ENCODE data around the gene SUPT4H1.

Gene SUPT4H1

GRCh38 chr17:58357312-58358297, 5.6 kb upstream of the SUPT4H1 start:
- Histone ChIP-seq H3K27ac (no peak overlapping the region), H4K20me1 (no peaks in the 10 kb centered on the region), H3K27me3 (no peaks in the 10 kb centered on the region), H3K9ac (no peak overlapping the region), H3K4me3 (no peak overlapping the region), H3K9me3 (replicated peaks in 1 of 11) (no peaks in the 10 kb centered on the region), H3K4me1 (peaks cover 10 to 24% (median 21%) of the 10 kb centered on the region in 10 experiments), H3K36me3 (peaks cover 0 to 5% (median 0%) of the 10 kb centered on the region in 11 experiments; a peak in 2 of 22 replicates), H3K4me2 (no peak overlapping the region)
- TF ChIP-seq Cebpa-rat (IDR thresholded peaks at IDR 0.05), result no peak

- no peak for TF ChIP-seq Cebpa-rat (IDR thresholded peaks at IDR 0.05)
- Histone ChIP-seq H3K9ac (no peak overlapping the region), H3K4me1 (peaks cover 11 to 26% (median 22%) of the 10 kb centered on the region in 10 experiments), H3K4me3 (no peak overlapping the region), H3K27ac (no peak overlapping the region), H4K20me1 (peaks cover 0 to 6% (median 3%) of the 10 kb centered on the region in 11 experiments; a peak in 8 of 22 replicates), H3K36me3 (peaks cover 0 to 5% (median 0%) of the 10 kb centered on the region in 11 experiments; a peak in 3 of 22 replicates), H3K27me3 (no peaks in the 10 kb centered on the region), H3K9me3 (replicated peaks in 1 of 11) (no peaks in the 10 kb centered on the region), H3K4me2 (no peak overlapping the region)
Measured at GRCh38 chr17:58356231-58356630, 4.2 kb upstream of the SUPT4H1 start.

GRCh38 chr17:58354541-58355216, 2.7 kb upstream of the SUPT4H1 start:
- peaks cover 4 to 20% (median 13%) of the 10 kb centered on the region in 11 experiments for H3K36me3 ChIP-seq
- peaks cover 25 to 41% (median 36%) of the 10 kb centered on the region in 10 experiments for H3K4me1 ChIP-seq
- no peak overlapping the region for H3K4me3 ChIP-seq
- peaks cover 0 to 15% (median 7%) of the 10 kb centered on the region in 11 experiments; a peak in 10 of 22 replicates for H4K20me1 ChIP-seq
- H3K4me2 ChIP-seq, result peak overlapping the region in 6 of 11 experiments; percentile 12 to 97 (median 92); a peak in 10 of 22 replicates
- no peaks in the 10 kb centered on the region for H3K27me3 ChIP-seq
- no peaks in the 10 kb centered on the region for H3K9me3 ChIP-seq (replicated peaks in 1 of 11)
- H3K9ac ChIP-seq, result peak overlapping the region in 2 of 11 experiments; percentile 3 to 13; a peak in 2 of 22 replicates
- H3K27ac ChIP-seq, result peak overlapping the region in 2 of 11 experiments; percentile 4 to 94; a peak in 1 of 22 replicates
- TF ChIP-seq Cebpa-rat (IDR thresholded peaks at IDR 0.05), result no peak

DNA sequence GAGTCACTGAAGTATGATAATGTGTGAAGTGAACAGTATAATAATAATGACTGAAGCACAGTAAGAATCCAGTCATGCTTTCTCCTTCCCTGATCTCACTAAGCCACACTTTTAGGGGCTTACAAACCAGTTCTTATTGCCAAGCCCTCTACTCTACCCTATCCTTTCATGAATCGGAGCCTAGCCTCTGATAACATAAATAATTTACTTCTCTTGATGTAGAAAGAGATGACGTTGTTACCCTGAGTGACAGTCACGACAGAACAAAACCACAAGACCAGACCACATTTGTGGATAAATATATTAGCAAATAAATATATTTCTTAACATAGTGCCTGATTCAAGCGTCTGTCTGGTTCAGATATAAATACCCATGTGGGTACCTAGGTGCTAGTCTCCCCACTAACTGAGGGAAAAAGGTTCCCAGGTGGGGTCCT, 1.4 kb upstream of the SUPT4H1 start:
- Histone ChIP-seq H3K27ac (peak overlapping the region; percentile 82 to 94 (median 87); a peak in 18 of 22 replicates), H3K9ac (peak overlapping the region; percentile 84 to 95 (median 90); a peak in 20 of 22 replicates)

DNA sequence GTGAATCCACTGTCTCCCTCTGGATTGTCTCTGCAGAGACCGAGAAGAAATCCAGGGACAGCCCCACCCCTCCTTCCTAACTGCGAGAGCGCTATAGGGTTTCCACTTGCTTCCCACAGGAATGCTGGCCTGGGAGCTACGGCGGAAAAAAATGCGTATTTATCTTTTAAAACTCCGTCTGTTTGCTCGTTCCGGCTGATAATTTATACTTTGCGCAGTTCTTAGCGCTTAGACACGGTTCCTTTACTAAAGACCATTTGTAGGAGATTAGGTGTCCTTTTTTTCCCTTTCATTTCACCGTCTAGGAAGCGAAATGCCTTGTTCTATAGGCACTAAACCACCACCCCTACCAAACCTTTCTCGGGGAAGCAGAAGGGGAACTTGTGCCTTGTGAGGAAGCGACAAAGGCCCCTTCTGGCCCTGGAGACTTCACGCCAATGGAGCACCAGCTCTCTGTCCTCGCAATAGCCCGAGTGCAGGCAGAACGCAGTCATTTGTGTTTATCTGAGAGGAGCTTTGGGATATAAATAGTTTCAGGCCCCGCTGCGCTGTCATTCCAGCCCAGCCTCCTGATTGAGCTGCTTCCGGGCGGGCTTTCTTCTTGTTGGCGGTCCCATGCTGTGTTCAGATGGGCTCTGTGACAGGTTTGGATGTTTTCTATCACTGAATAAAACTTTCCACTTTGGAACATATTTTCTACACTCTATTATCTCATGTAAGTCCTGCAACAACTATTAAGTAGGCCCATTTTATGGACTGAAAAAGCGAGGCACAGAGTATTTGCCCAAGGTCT, 791 bp upstream of the SUPT4H1 start:
- Histone ChIP-seq H3K4me1 (peaks cover 43 to 59% (median 54%) of the 10 kb centered on the region in 10 experiments), H3K27me3 (no peaks in the 10 kb centered on the region), H3K9me3 (replicated peaks in 1 of 11) (no peaks in the 10 kb centered on the region), H3K36me3 (peaks cover 23 to 39% (median 32%) of the 10 kb centered on the region in 11 experiments), H4K20me1 (peaks cover 0 to 32% (median 17%) of the 10 kb centered on the region in 11 experiments; a peak in 13 of 22 replicates), H3K4me2 (peak overlapping the region; percentile 75 to 97 (median 90)), H3K9ac (peak overlapping the region; percentile 84 to 95 (median 90)), H3K27ac (peak overlapping the region; percentile 82 to 94 (median 87)), H3K4me3 (peak overlapping the region; percentile 70 to 95 (median 88))
- no peak for TF ChIP-seq Cebpa-rat (IDR thresholded peaks at IDR 0.05)

More for the DNA sequence above, 1.4 kb upstream of the SUPT4H1 start:
- TF ChIP-seq Cebpa-rat (IDR thresholded peaks at IDR 0.05), result no peak
- Histone ChIP-seq H3K36me3 (peaks cover 17 to 32% (median 26%) of the 10 kb centered on the region in 11 experiments), H3K9me3 (replicated peaks in 1 of 11) (no peaks in the 10 kb centered on the region), H3K4me3 (peak overlapping the region in 9 of 10 experiments; percentile 70 to 95 (median 89); a peak in 17 of 20 replicates), H3K4me1 (peaks cover 37 to 53% (median 48%) of the 10 kb centered on the region in 10 experiments), H3K27me3 (no peaks in the 10 kb centered on the region), H4K20me1 (peaks cover 0 to 25% (median 12%) of the 10 kb centered on the region in 11 experiments; a peak in 11 of 22 replicates), H3K4me2 (peak overlapping the region; percentile 75 to 97 (median 90))

DNA sequence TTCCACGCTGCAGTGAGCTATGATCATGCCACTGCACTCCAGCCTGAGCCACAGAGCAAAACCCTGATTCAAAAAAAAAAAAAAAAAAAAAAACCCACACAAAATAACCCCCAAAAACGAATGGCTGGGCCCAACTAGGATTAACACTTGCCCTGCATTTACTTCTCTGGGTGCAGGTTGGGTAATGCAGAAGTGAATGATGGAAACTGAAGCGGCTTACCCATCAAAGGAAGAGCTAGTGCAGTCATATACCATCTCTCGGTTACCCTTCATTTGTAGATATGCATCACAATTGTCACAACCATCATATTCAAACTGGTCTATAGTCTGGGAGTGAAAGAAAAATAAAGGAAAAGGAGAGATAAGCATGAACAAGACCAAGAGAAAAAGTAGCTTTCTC, 819 bp downstream of the SUPT4H1 start:
- Histone ChIP-seq H4K20me1 (peaks cover 0 to 48% (median 22%) of the 10 kb centered on the region in 11 experiments; a peak in 13 of 22 replicates), H3K9ac (peak overlapping the region; percentile 84 to 95 (median 90))

DNA sequence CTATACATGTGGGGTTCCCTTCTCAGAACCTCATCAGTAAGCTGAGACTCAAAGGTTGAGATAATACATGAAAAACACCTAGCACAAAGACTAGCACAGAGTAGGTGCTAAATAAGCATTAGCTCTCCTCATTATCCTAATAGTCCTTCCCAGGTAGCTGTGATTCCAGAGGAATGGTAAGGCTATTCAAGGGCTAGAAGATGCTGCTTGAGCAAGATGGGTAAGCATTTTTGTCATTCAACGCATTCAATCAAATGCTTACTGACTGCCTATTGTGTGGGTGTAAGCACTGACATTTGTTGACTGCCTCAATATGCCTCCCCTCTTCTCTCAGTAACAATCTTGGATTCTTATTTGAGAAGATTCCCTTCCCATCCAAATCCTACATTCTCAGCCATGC, 4.0 kb downstream of the SUPT4H1 start:
- TF ChIP-seq Cebpa-rat (IDR thresholded peaks at IDR 0.05), result no peak
- peak overlapping the region in 8 of 11 experiments; percentile 13 to 100 (median 50); a peak in 6 of 22 replicates for H3K9ac ChIP-seq
- no peaks in the 10 kb centered on the region for H3K9me3 ChIP-seq (replicated peaks in 1 of 11)
- peak overlapping the region; percentile 0 to 100 (median 98); a peak in 17 of 22 replicates for H3K4me2 ChIP-seq
- 0 out of 22 replicates have a peak overlapping the region, but pooled peaks of 3 of the 11 experiments have one; percentile 2 to 97 (median 29) for H3K27ac ChIP-seq
- peaks cover 0 to 57% (median 22%) of the 10 kb centered on the region in 11 experiments; a peak in 13 of 22 replicates for H4K20me1 ChIP-seq
- no peaks in the 10 kb centered on the region for H3K27me3 ChIP-seq
- peaks cover 82 to 88% (median 84%) of the 10 kb centered on the region in 10 experiments for H3K4me1 ChIP-seq
- H3K4me3 ChIP-seq, result no peak overlapping the region
- H3K36me3 ChIP-seq, result peaks cover 59 to 70% (median 64%) of the 10 kb centered on the region in 11 experiments

More for the DNA sequence above, 819 bp downstream of the SUPT4H1 start:
- no peak for TF ChIP-seq Cebpa-rat (IDR thresholded peaks at IDR 0.05)
- Histone ChIP-seq H3K9me3 (replicated peaks in 1 of 11) (no peaks in the 10 kb centered on the region), H3K27me3 (no peaks in the 10 kb centered on the region), H3K36me3 (peaks cover 39 to 55% (median 48%) of the 10 kb centered on the region in 11 experiments), H3K27ac (peak overlapping the region; percentile 82 to 94 (median 87); a peak in 21 of 22 replicates), H3K4me2 (peak overlapping the region; percentile 75 to 97 (median 90)), H3K4me3 (peak overlapping the region; percentile 70 to 95 (median 88)), H3K4me1 (peaks cover 59 to 75% (median 70%) of the 10 kb centered on the region in 10 experiments)
